ENCODE data around the gene CYP26B1.

Gene CYP26B1

GRCh38 chr2:72146347-72147302, 1.0 kb downstream of the CYP26B1 start:
- H3K9me3 ChIP-seq (ENCODE audit: insufficient read depth, low read depth, low read length), result no peaks in the 10 kb centered on the region
- no peaks in the 10 kb centered on the region for H3K36me3 ChIP-seq (ENCODE audit: insufficient read depth, low read length)
- H3K4me3 ChIP-seq (ENCODE audit: low read length), result peak overlapping the region; percentile 67
- peaks cover 98% of the 10 kb centered on the region for H3K27me3 ChIP-seq (ENCODE audit: insufficient read depth, low read length)
- no peak overlapping the region for H3K27ac ChIP-seq (ENCODE audit: low read depth, low read length)
- no peak overlapping the region for H3K9ac ChIP-seq (ENCODE audit: low read depth, low read length)
- WGBS, result 1% methylated on average over 58 of the region's 58 CpGs
- peaks cover 18% of the 10 kb centered on the region for H3K4me1 ChIP-seq (ENCODE audit: insufficient read depth, low read length)

- H3K9ac ChIP-seq (ENCODE audit: low read depth, low read length), result no peak overlapping the region
- H3K27ac ChIP-seq (ENCODE audit: low read depth, low read length), result no peak overlapping the region
- 2% methylated on average over 28 of the region's 33 CpGs for WGBS
- H3K4me1 ChIP-seq (ENCODE audit: insufficient read depth, low read length), result peaks cover 18% of the 10 kb centered on the region
- H3K9me3 ChIP-seq (ENCODE audit: insufficient read depth, low read depth, low read length), result no peaks in the 10 kb centered on the region
- H3K36me3 ChIP-seq (ENCODE audit: insufficient read depth, low read length), result no peaks in the 10 kb centered on the region
- H3K4me3 ChIP-seq (ENCODE audit: low read length), result peak overlapping the region; percentile 67
- peaks cover 98% of the 10 kb centered on the region for H3K27me3 ChIP-seq (ENCODE audit: insufficient read depth, low read length)
Measured at GRCh38 chr2:72145658-72146329, 1.9 kb downstream of the CYP26B1 start.

GRCh38 chr2:72145289-72145657, 2.4 kb downstream of the CYP26B1 start:
- Histone ChIP-seq H3K27ac (ENCODE audit: low read depth, low read length) (no peak overlapping the region), H3K4me1 (ENCODE audit: insufficient read depth, low read length) (peaks cover 18% of the 10 kb centered on the region), H3K4me3 (ENCODE audit: low read length) (peak overlapping the region; percentile 67), H3K9ac (ENCODE audit: low read depth, low read length) (no peak overlapping the region), H3K27me3 (ENCODE audit: insufficient read depth, low read length) (peaks cover 98% of the 10 kb centered on the region), H3K36me3 (ENCODE audit: insufficient read depth, low read length) (no peaks in the 10 kb centered on the region), H3K9me3 (ENCODE audit: insufficient read depth, low read depth, low read length) (no peaks in the 10 kb centered on the region)
- WGBS, result 0% methylated on average over 28 of the region's 29 CpGs

GRCh38 chr2:72144632-72145288, 2.9 kb downstream of the CYP26B1 start:
- H3K4me3 ChIP-seq (ENCODE audit: low read length), result peak overlapping the region; percentile 67
- under 1% methylated on average over 63 of the region's 63 CpGs for WGBS

GRCh38 chr2:72144274-72144631, 3.4 kb downstream of the CYP26B1 start:
- no peak overlapping the region for H3K9ac ChIP-seq (ENCODE audit: low read depth, low read length)
- WGBS, result 1% methylated on average over 17 of the region's 23 CpGs
- peak overlapping the region; percentile 67 for H3K4me3 ChIP-seq (ENCODE audit: low read length)
- H3K9me3 ChIP-seq (ENCODE audit: insufficient read depth, low read depth, low read length), result no peaks in the 10 kb centered on the region
- peaks cover 98% of the 10 kb centered on the region for H3K27me3 ChIP-seq (ENCODE audit: insufficient read depth, low read length)
- H3K4me1 ChIP-seq (ENCODE audit: insufficient read depth, low read length), result peaks cover 12% of the 10 kb centered on the region
- no peaks in the 10 kb centered on the region for H3K36me3 ChIP-seq (ENCODE audit: insufficient read depth, low read length)
- H3K27ac ChIP-seq (ENCODE audit: low read depth, low read length), result no peak overlapping the region

More at GRCh38 chr2:72144632-72145288, 2.9 kb downstream of the CYP26B1 start:
- Histone ChIP-seq H3K9ac (ENCODE audit: low read depth, low read length) (no peak overlapping the region), H3K36me3 (ENCODE audit: insufficient read depth, low read length) (no peaks in the 10 kb centered on the region), H3K27me3 (ENCODE audit: insufficient read depth, low read length) (peaks cover 98% of the 10 kb centered on the region), H3K4me1 (ENCODE audit: insufficient read depth, low read length) (peaks cover 13% of the 10 kb centered on the region), H3K27ac (ENCODE audit: low read depth, low read length) (no peak overlapping the region), H3K9me3 (ENCODE audit: insufficient read depth, low read depth, low read length) (no peaks in the 10 kb centered on the region)

- peaks cover 98% of the 10 kb centered on the region for H3K27me3 ChIP-seq (ENCODE audit: insufficient read depth, low read length)
- H3K4me3 ChIP-seq (ENCODE audit: low read length), result peak overlapping the region; percentile 39
Measured at GRCh38 chr2:72143441-72144273, 4.0 kb downstream of the CYP26B1 start.

GRCh38 chr2:72142570-72143440, 4.9 kb downstream of the CYP26B1 start:
- H3K36me3 ChIP-seq (ENCODE audit: insufficient read depth, low read length), result no peaks in the 10 kb centered on the region
- no peak overlapping the region for H3K9ac ChIP-seq (ENCODE audit: low read depth, low read length)
- peak overlapping the region; percentile 39; the same call in 1 of the 2 replicates for H3K4me3 ChIP-seq (ENCODE audit: low read length)
- peaks cover 10% of the 10 kb centered on the region for H3K4me1 ChIP-seq (ENCODE audit: insufficient read depth, low read length)
- no peaks in the 10 kb centered on the region for H3K9me3 ChIP-seq (ENCODE audit: insufficient read depth, low read depth, low read length)
- H3K27me3 ChIP-seq (ENCODE audit: insufficient read depth, low read length), result peaks cover 98% of the 10 kb centered on the region
- no peak overlapping the region for H3K27ac ChIP-seq (ENCODE audit: low read depth, low read length)
- 4% methylated on average over 42 of the region's 50 CpGs for WGBS

More at GRCh38 chr2:72143441-72144273, 4.0 kb downstream of the CYP26B1 start:
- H3K36me3 ChIP-seq (ENCODE audit: insufficient read depth, low read length), result no peaks in the 10 kb centered on the region
- H3K4me1 ChIP-seq (ENCODE audit: insufficient read depth, low read length), result peaks cover 12% of the 10 kb centered on the region
- H3K9ac ChIP-seq (ENCODE audit: low read depth, low read length), result no peak overlapping the region
- no peaks in the 10 kb centered on the region for H3K9me3 ChIP-seq (ENCODE audit: insufficient read depth, low read depth, low read length)
- 2% methylated on average over 64 of the region's 65 CpGs for WGBS
- no peak overlapping the region for H3K27ac ChIP-seq (ENCODE audit: low read depth, low read length)

- H3K27ac ChIP-seq (ENCODE audit: low read depth, low read length), result no peak overlapping the region
- 61% methylated on average over 12 of the region's 13 CpGs for WGBS
- H3K27me3 ChIP-seq (ENCODE audit: insufficient read depth, low read length), result peaks cover 92% of the 10 kb centered on the region
Measured at GRCh38 chr2:72141881-72142451, 5.7 kb downstream of the CYP26B1 start.

DNA sequence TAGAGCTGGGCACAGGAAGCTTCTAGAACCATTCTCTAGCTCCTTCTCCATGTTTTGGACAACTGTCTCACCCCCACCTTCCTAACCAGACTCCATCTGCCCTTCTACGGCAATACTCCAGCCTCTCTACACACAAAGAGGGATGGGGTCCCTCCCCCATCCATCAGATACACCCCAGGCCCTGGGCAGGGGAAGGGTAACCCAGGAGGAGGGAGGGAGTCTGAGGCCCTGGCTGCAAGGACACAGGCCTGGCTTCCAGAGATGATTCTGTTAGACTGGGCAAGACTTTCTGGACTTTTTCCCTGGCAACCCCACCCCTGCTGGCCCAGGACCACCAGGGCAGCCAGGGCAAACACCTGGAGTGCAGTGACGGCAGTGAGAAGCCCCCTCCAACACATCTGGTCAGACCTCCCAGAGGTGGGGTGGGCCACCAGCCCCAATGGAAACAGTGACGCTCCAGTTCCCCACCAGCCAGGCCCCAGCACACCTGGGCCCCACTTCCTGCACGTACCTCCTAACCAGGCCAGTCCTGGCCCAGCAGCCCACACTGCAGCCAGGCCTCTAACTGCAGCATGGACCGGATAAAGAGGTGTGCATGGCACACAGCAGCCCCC, 6.5 kb downstream of the CYP26B1 start:
- Histone ChIP-seq H3K27ac (ENCODE audit: low read depth, low read length) (no peak overlapping the region), H3K9me3 (ENCODE audit: insufficient read depth, low read depth, low read length) (no peaks in the 10 kb centered on the region), H3K36me3 (ENCODE audit: insufficient read depth, low read length) (no peaks in the 10 kb centered on the region), H3K4me3 (ENCODE audit: low read length) (no peak overlapping the region), H3K9ac (ENCODE audit: low read depth, low read length) (no peak overlapping the region), H3K4me1 (ENCODE audit: insufficient read depth, low read length) (peaks cover 13% of the 10 kb centered on the region), H3K27me3 (ENCODE audit: insufficient read depth, low read length) (peaks cover 84% of the 10 kb centered on the region)
- 87% methylated on average over 5 of the region's 5 CpGs for WGBS

More at GRCh38 chr2:72141881-72142451, 5.7 kb downstream of the CYP26B1 start:
- Histone ChIP-seq H3K4me1 (ENCODE audit: insufficient read depth, low read length) (peaks cover 13% of the 10 kb centered on the region), H3K9ac (ENCODE audit: low read depth, low read length) (no peak overlapping the region), H3K36me3 (ENCODE audit: insufficient read depth, low read length) (no peaks in the 10 kb centered on the region), H3K4me3 (ENCODE audit: low read length) (no peak overlapping the region), H3K9me3 (ENCODE audit: insufficient read depth, low read depth, low read length) (no peaks in the 10 kb centered on the region)
